Panc1 (cell line): Measurements from ENCODE around the gene APOB. TPM values are rescaled to one million over a fixed set of nuclear protein-coding genes. Genes with fewer than 3 reads are reported as not detected.

ENCODE experiments used
- ATAC-seq: fragments of 200-7000 bp; cut with Tn5 transposase; 2 replicates; pipeline ENCODE4 v1.9.1; 2020; ENCODE audit warnings: mild to moderate bottlenecking, moderate library complexity
- BruUV-seq: library from RNA; stranded (reverse); fragments of 400-500 nt; replicated peaks from 2 replicates; lab custom pipeline; 2021; lab: Mats Ljungman, UMichigan
- CTCF ChIA-PET: fragments of 300-600 bp; sonication (Branson Sonifier 250); formaldehyde crosslinking; loops from one replicate; lab custom pipeline; 2022; ENCODE audit warnings: antibody characterized with exemption; lab: Charles Lee
- POLR2A ChIA-PET: fragments of 300-600 bp; sonication (Branson Sonifier 250); formaldehyde crosslinking; loops from one replicate; lab custom pipeline; 2022; ENCODE audit warnings: antibody characterized with exemption; lab: Charles Lee
- DNase-seq: peaks from one replicate; pipeline ENCODE4 v3.0.0-alpha.2; 2010; ENCODE audit warnings: low read depth, low spot score
- H3K27ac ChIP-seq: 2 replicates; pipeline ENCODE4 v1.5.1; 2011; ENCODE audit warnings: mild to moderate bottlenecking, low read length, inconsistent platforms
- H3K27me3 ChIP-seq: fragments of 200-500 bp; sonication (Bioruptor generic); 2 replicates; pipeline ENCODE4 v1.6.0; 2014; ENCODE audit warnings: low read length, inconsistent platforms; ENCODE audit not compliant: control insufficient read depth, insufficient read depth
- H3K36me3 ChIP-seq: fragments of 200-500 bp; sonication (Bioruptor generic); 2 replicates; pipeline ENCODE4 v1.5.1; 2014; ENCODE audit warnings: inconsistent platforms, mild to moderate bottlenecking, low read length, moderate library complexity; ENCODE audit not compliant: control insufficient read depth, insufficient read depth
- H3K4me1 ChIP-seq: 2 replicates; pipeline ENCODE4 v1.5.1; 2011; ENCODE audit warnings: inconsistent platforms, mild to moderate bottlenecking, low read length, moderate library complexity; ENCODE audit not compliant: control insufficient read depth, insufficient read depth
- H3K4me3 ChIP-seq, 2 experiments: 2 replicates each; pipeline ENCODE4 v1.5.1; 2011 to 2012; ENCODE audit warnings: low read depth in 2 of 2, low read length in 2 of 2, mild to moderate bottlenecking in 2 of 2, inconsistent platforms in 1 of 2, moderate library complexity in 1 of 2
- H3K9me3 ChIP-seq: fragments of 200-500 bp; sonication (Bioruptor generic); 2 replicates; pipeline ENCODE4 v1.5.1; 2014; ENCODE audit warnings: low read depth, mild to moderate bottlenecking, inconsistent platforms, low read length, moderate library complexity; ENCODE audit not compliant: control insufficient read depth, insufficient read depth
- CTCF ChIP-seq: fragments of 450-650 bp; IDR thresholded peaks from 2 replicates; pipeline ENCODE4 v1.5.1; 2017; ENCODE audit warnings: mild to moderate bottlenecking
- POLR2AphosphoS5 ChIP-seq: IDR thresholded peaks from 2 replicates; pipeline ENCODE4 v1.6.1; 2012; ENCODE audit warnings: mild to moderate bottlenecking, low read depth, low read length, moderate library complexity
- REST ChIP-seq, 2 experiments: IDR thresholded peaks; 2 replicates each; pipeline ENCODE4 v1.6.1; 2011 to 2012; ENCODE audit warnings: low read depth in 2 of 2, control low read depth in 1 of 2, low read length in 1 of 2, mild to moderate bottlenecking in 1 of 2, moderate library complexity in 1 of 2; ENCODE audit not compliant: insufficient read depth in 1 of 2
- SIN3A ChIP-seq: IDR thresholded peaks from 2 replicates; pipeline ENCODE4 v1.6.1; 2012; ENCODE audit warnings: low read depth, mild to moderate bottlenecking, low read length, moderate library complexity, borderline replicate concordance; ENCODE audit not compliant: insufficient read depth
- TCF7L2 ChIP-seq: IDR thresholded peaks from 2 replicates; pipeline ENCODE4 v1.6.1; 2011; ENCODE audit warnings: mild to moderate bottlenecking, low read depth, low read length, inconsistent platforms
- in situ Hi-C: cut with HindIII; loops from 2 replicates; pipeline ENCODE4 v1.10.0; 2016; ENCODE audit warnings: low sequenced_read_pairs, low pct_unique_long_range_greater_than_20kb
- intact Hi-C: fragments of 100-400 bp; cut with micrococcal nuclease; formaldehyde crosslinking; loops from one replicate; pipeline ENCODE4 v1.10.0; 2022; ENCODE audit not compliant: unreplicated experiment
- total RNA-seq: library from RNA; stranded (reverse); gene quantifications from one replicate; pipeline ENCODE4 v1.2.1, GENCODE V29; 2021; ENCODE audit not compliant: unreplicated experiment

Gene APOB
- total RNA-seq, 1 experiment from 2014 or later = 1.2 TPM

DNA sequence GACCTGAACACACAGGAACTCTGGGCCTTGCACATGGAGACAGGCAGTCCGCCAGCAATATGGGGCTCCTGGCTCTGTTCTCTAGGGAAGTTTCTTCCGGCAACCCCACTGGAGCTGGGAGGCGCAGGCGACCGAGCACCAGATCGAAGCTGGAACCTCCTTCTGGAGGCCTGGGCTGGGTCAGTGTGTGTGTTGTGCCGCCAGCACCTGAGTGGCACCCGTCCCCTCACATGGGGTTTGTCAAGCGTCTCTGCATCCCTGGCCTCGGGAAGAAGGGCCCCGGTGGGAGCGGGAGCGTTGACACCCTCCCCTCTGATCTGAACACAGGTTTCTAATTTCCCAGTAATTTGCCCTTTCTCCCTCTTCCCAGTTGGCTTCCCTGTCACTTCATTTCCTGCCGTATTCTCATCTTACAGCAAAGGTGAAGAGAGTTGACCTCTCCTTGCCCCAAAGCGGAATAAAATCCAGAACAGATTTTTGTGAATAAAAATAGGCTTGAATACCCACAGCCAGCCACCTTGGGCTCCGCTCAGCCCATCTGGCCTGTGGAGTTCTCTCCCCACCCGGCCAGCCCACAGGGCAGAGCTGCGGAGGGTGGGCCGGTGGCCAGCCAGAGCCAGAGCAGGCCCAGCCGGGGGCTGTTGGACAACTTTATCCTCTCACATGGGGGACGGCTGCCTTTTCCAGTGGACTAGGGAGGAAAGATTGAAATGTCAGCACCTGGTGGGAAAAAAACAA is 85.9 kb downstream of the APOB start:
- no TSS peak for BruUV-seq
- DNase-seq = no peak
- ChIA-PET CTCF (no interaction called here), POLR2A (no interaction called here)
- Histone ChIP-seq H3K27ac (no peak overlapping the region), H3K4me3 (no peak overlapping the region), H3K36me3 (no peaks in the 10 kb centered on the region), H3K27me3 (peaks cover 2% of the 10 kb centered on the region; the same call in 1 of the 2 replicates), H3K9me3 (no peaks in the 10 kb centered on the region), H3K4me1 (no peaks in the 10 kb centered on the region)
- in situ Hi-C loops (no loop called here), intact Hi-C loops (no loop called here)
- TF ChIP-seq TCF7L2 = no peak
- no peak for TF ChIP-seq POLR2AphosphoS5
- no peak for TF ChIP-seq SIN3A
- TF ChIP-seq REST (IDR thresholded peaks at IDR 0.05; ENCODE audit: insufficient read depth in 1 of 2, low read depth in 2 of 2, low read length in 1 of 2) = no peak
- no peak for TF ChIP-seq CTCF
- ATAC-seq = no peak

DNA sequence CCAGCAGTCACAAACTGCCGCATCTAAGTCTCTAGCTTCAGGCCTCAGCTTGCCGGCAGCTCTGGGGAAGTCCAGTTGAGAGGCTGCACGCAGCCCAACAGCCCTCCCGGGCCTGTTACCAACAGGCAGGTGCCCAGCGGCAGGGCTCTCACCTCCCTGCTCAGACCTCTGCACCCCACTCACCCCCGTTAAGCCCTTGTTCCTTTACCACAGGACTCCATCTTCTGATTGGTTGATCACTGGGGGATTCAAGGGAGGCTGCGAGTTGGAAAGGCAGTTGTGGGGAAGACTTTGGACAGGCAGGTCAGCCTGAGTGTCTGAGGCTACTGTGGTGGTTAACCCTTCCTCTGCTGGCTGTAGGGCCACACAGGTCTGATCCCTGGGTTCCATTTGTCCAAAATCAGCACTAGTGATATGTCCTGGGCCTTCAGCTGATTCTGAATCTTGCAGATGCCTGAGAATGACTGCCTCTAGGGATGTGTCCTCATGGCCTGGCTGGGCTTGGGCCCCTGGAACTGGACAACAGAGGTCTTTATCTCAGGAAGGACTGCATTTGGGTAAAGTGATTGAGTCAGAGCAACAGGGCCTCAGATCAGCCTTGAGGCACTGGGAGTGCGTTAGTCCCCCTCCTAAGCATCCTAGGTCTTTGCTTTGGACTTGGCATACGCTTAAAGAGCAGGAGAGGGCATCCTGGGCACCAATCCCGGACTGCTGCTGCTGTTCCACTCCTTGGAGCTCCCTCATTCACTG is 88.4 kb downstream of the APOB start:
- ATAC-seq = no peak
- H3K4me1 ChIP-seq = no peaks in the 10 kb centered on the region
- no peak for DNase-seq
- H3K4me3 ChIP-seq = no peak overlapping the region
- in situ Hi-C loops = no loop called here
- ChIA-PET CTCF (no interaction called here), POLR2A (no interaction called here)
- BruUV-seq = no TSS peak
- TF ChIP-seq CTCF = no peak
- no peak for TF ChIP-seq POLR2AphosphoS5
- TF ChIP-seq SIN3A = no peak
- no peak for TF ChIP-seq REST (IDR thresholded peaks at IDR 0.05; ENCODE audit: insufficient read depth in 1 of 2, low read depth in 2 of 2, low read length in 1 of 2)
- TF ChIP-seq TCF7L2 = no peak
- H3K27ac ChIP-seq = no peak overlapping the region
- H3K36me3 ChIP-seq = no peaks in the 10 kb centered on the region
- intact Hi-C loops = no loop called here
- H3K9me3 ChIP-seq = no peaks in the 10 kb centered on the region
- no peaks in the 10 kb centered on the region; the same call in 1 of the 2 replicates for H3K27me3 ChIP-seq
